Cardiac muscle cell (in vitro differentiated cells and primary cell): Measurements from ENCODE around the gene COX7A2L. TPM values are rescaled to one million over a fixed set of nuclear protein-coding genes. Genes with fewer than 3 reads are reported as not detected.
"Not testable (repeated sequence)": the region's sequence is repeated elsewhere in the genome, so short reads cannot be mapped to it uniquely, and the experiment has no call there.

Experiments
- DNase-seq, 2 donors: peaks; one replicate each; pipeline versions ENCODE4 v3.0.0 to v3.0.0-alpha.2; 2010 to 2017; ENCODE audit warnings: low read depth in 1 of 2, low spot score in 1 of 2
- H3K27ac ChIP-seq: fragments of 200-600 bp; sonication (generic); 2 replicates; pipeline ENCODE4 v1.5.1; 2016
- H3K27me3 ChIP-seq: fragments of 200-600 bp; sonication (generic); 2 replicates; pipeline ENCODE4 v1.6.0; 2016; ENCODE audit warnings: control low read depth
- H3K36me3 ChIP-seq: fragments of 200-600 bp; sonication (generic); 2 replicates; pipeline ENCODE4 v1.5.1; 2016; ENCODE audit warnings: control low read depth
- H3K4me1 ChIP-seq: fragments of 200-600 bp; sonication (generic); 2 replicates; pipeline ENCODE4 v1.8.1; 2017; ENCODE audit warnings: low read depth, mild to moderate bottlenecking, mixed run types
- H3K4me3 ChIP-seq: fragments of 200-600 bp; sonication (generic); 2 replicates; pipeline ENCODE4 v1.5.1; 2016; ENCODE audit warnings: mild to moderate bottlenecking
- H3K9me3 ChIP-seq: fragments of 200-600 bp; sonication (generic); 2 replicates; pipeline ENCODE4 v1.5.1; 2017; ENCODE audit warnings: low read depth, mild to moderate bottlenecking, control low read depth
- CTCF ChIP-seq: IDR thresholded peaks from 2 replicates; pipeline ENCODE4 v1.5.1; 2012; ENCODE audit warnings: low read depth, mild to moderate bottlenecking, low read length
- polyA plus RNA-seq: library from polyadenylated mRNA; unstranded; fragments of >200 nt; fragmentation: Nextera tagmentation; extraction: Ambion mirVana; gene quantifications from 2 replicates; pipeline ENCODE4 v1.2.1, GENCODE V29; 2016
- total RNA-seq: library from RNA; depleted of rRNA; stranded (reverse); fragments of >200 nt; gene quantifications from 2 replicates; pipeline ENCODE4 v1.2.3, GENCODE V29; 2016

The COX7A2L gene
- total and polyA plus RNA-seq, 2 experiments from 2014 or later, result 152 to 197 TPM

- DNase-seq, result no peak
- Histone ChIP-seq H3K27ac (peak overlapping the region; percentile 79), H3K4me1 (peaks cover 3% of the 10 kb centered on the region), H3K4me3 (no peak overlapping the region), H3K27me3 (no peaks in the 10 kb centered on the region), H3K36me3 (no peaks in the 10 kb centered on the region), H3K9me3 (no peaks in the 10 kb centered on the region)
- no peak for TF ChIP-seq CTCF
Observed at GRCh38 chr2:42353792-42354429, 7.1 kb downstream of the COX7A2L start.

- TF ChIP-seq CTCF, result no peak
- Histone ChIP-seq H3K27me3 (no peaks in the 10 kb centered on the region), H3K36me3 (no peaks in the 10 kb centered on the region), H3K4me1 (peaks cover 3% of the 10 kb centered on the region), H3K4me3 (no peak overlapping the region), H3K27ac (no peak overlapping the region), H3K9me3 (no peaks in the 10 kb centered on the region)
- no peak for DNase-seq
Observed at GRCh38 chr2:42351864-42352263, 9.2 kb downstream of the COX7A2L start.

- no peak for TF ChIP-seq CTCF
- H3K4me3 ChIP-seq, result no peak overlapping the region
- H3K9me3 ChIP-seq, result no peaks in the 10 kb centered on the region
- no peaks in the 10 kb centered on the region for H3K36me3 ChIP-seq
- H3K4me1 ChIP-seq, result peaks cover 3% of the 10 kb centered on the region
- no peak for DNase-seq
- H3K27me3 ChIP-seq, result no peaks in the 10 kb centered on the region
- no peak overlapping the region for H3K27ac ChIP-seq
Observed at GRCh38 chr2:42350434-42351063, 10.5 kb downstream of the COX7A2L start.

- Histone ChIP-seq H3K4me3 (no peak overlapping the region), H3K4me1 (peaks cover 7% of the 10 kb centered on the region), H3K27me3 (no peaks in the 10 kb centered on the region), H3K27ac (no peak overlapping the region), H3K9me3 (no peaks in the 10 kb centered on the region), H3K36me3 (no peaks in the 10 kb centered on the region)
- TF ChIP-seq CTCF, result no peak
- no peak for DNase-seq
Observed at GRCh38 chr2:42348113-42348805, 12.8 kb downstream of the COX7A2L start.

GRCh38 chr2:42347518-42347917 is 13.5 kb downstream of the COX7A2L start:
- H3K27ac ChIP-seq, DNase-seq, H3K27me3 ChIP-seq, H3K36me3 ChIP-seq, H3K9me3 ChIP-seq, H3K4me3 ChIP-seq, H3K4me1 ChIP-seq: not testable (repeated sequence)

GRCh38 chr2:42346856-42347255 is 14.2 kb downstream of the COX7A2L start:
- H3K9me3 ChIP-seq, H3K36me3 ChIP-seq, H3K27me3 ChIP-seq, H3K4me1 ChIP-seq, H3K27ac ChIP-seq, H3K4me3 ChIP-seq, DNase-seq: not testable (repeated sequence)
